NCI-H1694 (cell line): ENCODE measurements around the gene VSIG10.
A peak's percentile ranks its signal among the peaks of the same experiment; 100 is the strongest.
"Not testable (repeated sequence)": the region's sequence is repeated elsewhere in the genome, so short reads cannot be mapped to it uniquely, and the experiment has no call there.

ENCODE experiments used
- DNase-seq: peaks from one replicate; lab custom pipeline; 2025; lab: John Stamatoyannopoulos, UW

VSIG10 gene

DNA sequence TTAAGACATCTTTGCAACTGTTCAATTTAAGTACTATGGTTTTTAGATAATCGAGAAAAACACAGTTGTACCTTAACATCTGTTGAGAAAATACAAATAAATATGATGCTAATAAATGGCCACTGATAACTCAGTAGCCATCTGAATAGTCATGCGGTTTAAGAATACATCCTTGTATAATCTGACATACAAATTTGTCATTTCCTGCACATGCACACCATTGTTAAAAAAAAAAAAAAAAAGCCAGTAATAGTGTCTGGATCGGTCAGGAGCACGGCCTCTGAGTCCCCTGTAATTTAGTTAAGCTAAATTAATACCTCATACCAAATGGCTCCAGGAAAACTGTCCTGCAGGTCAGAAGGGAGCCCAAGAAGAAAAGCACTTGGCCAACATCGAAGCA lies 70.5 kb downstream of the VSIG10 start:
- DNase-seq, result no peak

DNA sequence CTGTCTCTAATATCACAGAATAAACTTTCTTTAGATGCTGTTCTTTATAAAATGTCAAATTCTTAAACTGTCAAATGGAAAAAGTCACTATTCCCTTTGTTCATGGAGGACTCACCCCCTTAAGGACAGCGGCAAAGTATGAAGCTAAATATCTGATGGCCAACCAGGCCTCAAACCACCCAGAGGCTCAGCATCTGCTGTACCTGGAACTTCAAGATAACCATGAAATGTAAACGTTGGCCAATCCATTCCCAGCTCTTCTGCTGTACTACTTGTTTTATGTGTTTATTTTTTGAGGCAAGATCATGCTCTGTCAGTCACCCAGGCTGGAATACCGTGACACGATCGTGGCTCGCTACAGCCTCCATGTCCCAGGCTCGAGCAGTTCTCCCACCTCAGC lies 71.6 kb downstream of the VSIG10 start:
- no peak for DNase-seq

DNA sequence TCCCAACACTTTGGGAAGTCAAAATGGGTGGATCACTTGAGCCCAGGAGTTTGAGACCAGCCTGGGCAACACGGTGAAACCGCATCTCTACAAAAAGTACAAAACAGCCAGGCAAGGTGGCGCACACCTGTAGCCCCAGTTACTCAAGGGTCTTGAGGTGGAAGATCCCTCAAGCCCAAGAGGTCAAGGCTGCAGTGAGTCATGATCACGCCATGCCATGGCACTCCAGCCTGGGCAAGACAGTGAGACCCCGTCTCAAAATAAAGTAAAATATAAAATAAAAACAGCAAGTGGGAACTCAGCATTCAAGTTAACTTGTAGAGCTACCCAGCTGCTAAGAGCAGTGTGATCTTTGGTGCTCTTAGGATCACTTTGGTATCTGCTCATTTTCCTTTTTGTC lies 74.6 kb downstream of the VSIG10 start:
- DNase-seq, result no peak

DNA sequence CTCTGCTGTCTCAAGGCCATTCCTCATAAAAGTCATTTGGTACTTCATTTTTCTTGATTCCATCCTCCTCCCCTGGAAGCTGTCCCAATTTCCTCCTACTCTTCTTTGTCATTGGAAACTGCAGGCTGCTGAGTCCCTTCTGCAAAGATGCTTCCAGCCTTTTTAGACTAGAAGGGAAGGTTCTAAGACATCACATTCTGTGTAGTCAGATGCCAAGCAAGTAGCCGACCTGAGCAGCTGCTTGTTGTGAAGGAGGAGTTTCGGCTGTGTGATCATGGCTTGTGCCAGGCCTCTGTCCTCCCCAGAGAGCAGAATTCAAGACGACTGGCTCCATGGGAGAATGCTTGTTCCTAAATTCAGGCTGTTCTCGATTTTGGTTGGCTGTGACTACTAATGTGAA lies 78.6 kb downstream of the VSIG10 start:
- DNase-seq, result no peak

DNA sequence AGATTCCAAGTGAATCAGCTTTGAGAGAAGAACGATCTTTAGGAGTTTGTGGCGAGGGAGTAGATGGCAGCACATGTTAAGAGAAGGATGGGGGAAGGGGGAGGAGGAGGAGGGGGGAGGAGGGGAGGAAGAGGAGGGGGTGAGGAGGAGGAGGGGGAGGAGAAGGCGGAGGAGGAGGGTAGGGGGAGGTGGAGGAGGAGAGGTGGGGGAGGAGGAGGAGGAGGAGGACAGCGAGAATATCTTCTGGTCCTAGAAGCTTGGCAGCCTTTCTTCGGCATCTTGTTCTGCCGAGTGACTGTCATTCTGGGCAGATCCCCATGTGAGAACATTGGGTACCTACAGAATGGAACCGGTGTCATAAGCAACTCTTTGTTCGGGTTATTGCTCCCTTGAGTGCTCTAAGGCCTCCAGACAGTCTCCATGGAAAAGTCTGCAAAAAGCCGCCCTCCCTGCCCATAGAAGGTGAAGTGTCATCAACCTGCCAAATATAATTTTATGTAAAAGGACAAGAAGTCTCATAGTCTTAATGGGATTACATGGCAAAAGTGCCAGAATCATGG lies 80.4 kb downstream of the VSIG10 start:
- no peak for DNase-seq

DNA sequence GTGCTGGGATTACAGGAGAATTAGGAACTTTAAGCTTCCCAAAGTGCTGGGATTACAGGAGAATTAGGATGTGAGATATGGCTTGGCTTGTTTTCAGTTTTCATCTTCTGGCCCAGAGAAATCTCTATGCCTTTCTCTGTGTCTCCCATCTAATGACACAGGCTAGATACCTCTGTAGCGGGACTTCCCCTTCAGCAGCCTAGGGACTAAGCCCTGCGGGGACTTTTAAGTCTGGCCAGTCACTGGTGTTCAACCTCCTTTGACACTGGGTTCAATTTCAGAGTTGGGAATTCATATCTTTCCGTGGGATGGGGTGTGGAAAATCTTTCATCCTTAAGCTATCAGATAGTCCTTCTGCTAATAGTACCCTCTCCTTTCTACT lies 81.1 kb downstream of the VSIG10 start:
- DNase-seq, result no peak

DNA sequence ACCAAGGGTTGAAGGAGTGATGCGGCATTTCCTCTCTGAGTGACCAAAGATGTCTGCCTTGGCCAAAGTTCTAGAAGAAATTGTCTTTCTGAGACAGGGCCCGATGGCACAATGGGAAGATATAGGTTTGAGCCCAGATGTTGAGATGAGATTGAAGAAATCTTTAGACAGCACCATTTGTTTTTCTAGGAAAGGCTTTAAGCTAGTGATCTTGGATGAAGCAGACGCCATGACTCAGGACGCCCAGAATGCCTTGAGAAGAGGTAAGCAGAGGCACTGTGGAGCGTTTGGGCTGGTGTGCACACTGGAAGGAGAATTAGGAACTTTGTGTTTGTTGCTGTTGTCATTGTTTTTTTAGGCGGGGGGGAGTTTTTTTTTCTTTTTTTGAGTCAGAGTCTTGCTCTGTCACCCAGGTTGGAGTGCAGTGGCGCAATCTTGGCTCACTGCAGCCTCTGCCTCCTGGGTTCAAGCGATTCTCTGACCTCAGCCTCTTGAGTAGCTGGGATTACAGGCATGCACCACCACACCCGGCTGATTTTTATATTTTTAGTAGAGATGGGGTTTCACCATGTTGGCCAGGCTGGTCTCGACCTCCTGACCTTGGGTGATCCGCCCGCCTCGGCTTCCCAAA lies 81.6 kb downstream of the VSIG10 start:
- DNase-seq, result not testable (repeated sequence)

DNA sequence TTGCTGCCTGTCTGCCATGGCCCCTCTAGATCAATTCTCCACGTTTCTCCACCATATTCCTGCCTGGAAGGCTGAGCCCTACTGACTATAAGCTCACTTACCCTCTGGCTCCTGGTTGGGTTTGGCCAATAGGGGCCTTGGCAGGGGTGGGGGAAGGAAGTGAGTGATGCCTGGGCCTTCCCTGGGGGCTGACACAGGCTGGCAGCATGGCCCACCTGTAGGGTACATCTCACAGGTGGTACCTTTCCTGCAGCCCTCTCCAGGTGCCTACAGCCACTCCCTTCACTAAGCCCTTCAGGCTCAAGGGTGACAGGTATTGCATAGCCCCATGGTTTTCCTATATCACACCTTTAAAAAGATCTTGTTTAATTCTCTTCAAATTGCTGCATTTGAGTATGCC lies 83.8 kb downstream of the VSIG10 start:
- DNase-seq, result no peak

DNA sequence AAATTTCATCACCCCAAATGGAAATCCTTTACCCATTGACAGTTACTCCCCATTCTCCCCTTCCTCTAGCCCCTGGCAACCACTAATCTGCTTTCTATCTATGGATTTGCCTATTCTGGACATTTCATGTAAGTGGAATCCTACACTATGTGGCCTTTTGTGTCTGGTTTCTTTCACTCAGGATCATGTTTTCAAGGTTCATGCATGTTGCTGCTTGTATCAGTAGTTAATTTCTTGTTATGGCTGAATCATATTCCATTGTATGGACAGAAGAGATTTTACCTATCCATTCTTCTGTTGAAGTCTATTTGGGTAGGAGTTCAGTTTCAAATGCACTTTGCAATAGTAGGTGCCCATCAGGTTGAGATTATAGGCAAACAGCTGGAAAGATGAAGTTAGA lies 85.9 kb downstream of the VSIG10 start:
- DNase-seq, result no peak

DNA sequence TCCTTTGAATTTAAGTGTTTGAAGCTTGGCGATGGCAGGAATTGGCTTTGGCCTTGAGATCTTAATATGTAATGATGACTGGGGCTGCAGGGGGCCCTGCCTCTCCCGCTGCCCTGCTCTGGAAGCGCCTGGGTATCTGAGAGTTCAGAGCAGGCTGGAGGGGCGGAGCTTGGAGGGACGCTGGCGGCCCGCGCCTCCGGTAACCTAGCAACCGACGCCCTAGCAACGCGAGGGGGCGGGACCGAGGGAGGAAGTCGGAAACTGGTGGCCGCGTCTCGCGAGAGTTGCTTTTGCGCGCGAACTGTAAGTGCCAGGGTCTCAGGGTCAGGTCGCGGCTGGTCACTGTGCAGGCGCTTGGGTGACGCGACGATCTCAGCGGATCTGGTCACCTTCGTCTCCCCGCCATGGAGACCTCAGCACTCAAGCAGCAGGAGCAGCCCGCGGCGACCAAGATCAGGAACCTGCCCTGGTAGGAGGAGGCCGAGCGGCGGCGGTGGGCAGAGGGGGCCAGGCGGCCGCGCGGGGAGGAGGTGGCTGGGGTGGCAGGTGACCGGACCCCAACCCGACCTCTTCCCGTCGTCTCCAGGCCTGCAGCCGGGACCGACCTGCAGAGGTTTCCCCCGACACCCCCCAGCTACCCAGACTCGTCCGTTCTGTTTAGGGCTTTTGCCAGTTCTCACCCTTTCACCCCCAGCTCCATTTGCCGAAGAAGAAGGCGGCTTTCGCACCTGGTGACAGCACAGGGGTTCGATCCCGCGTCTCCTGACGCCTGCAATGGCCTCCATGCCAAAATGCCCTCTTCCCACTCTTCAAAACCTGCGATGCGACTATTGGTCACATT lies 87.2 kb downstream of the VSIG10 start, which contains the start of gene RFC5:
TSS of gene RFC5 (plus strand) at position 280 of the 841 bp plus-strand sequence. CDS start at position 405, 125 bp downstream.
- peak; percentile 89 for DNase-seq

DNA sequence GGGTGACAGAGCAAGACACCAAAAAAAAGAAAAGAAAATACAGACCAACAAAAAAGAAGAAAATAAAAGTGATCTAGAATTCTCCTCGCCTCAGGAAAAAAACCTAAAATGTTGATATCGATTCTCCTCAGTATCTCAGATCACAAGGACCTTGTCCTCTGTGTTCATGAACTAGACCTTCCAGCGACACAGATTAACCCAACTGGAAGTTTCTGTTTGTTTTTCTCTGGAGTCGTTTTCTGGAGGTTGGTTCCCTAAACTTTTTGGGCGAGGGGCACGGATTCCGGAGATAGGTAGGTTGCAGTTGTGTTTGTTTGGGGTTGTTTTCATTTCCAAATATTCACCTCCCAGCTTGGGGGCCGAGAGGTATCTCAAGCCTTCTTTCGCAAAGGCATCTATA lies 87.9 kb downstream of the VSIG10 start:
- DNase-seq, result no peak

DNA sequence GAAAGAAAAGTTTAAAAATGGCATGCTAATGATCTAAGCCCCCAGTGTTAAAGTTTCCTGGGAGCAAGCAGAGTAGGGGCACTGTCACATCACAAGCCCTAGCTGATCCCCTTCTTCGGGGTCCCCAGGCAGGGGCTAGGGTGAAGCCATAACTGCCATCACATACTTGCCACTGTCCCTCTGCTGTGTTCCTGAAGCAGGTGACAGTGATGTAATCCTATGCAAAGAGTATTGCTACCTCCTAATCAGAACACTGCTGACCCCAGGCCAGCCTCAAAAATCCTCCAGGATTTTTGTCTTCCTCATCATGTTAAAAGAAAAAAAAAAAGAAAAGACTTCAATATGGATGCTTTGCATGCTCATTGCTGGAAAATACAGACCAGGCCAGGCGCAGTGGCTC lies 88.5 kb downstream of the VSIG10 start:
- DNase-seq, result no peak
